Head of caudate nucleus (tissue), 42 donors: ENCODE measurements around the gene OR52D1.

Source experiments
- DNase-seq, 42 donors: peaks; one replicate each; pipeline versions ENCODE4 v3.0.0 to v3.0.0-alpha.2; 2020 to 2021; ENCODE audit warnings: mixed read lengths in 7 of 42
- intact Hi-C: fragments of 100-400 bp; cut with DNase I; formaldehyde crosslinking; loops from one replicate; pipeline ENCODE4 v1.15.0; 2022

OR52D1 gene

DNA sequence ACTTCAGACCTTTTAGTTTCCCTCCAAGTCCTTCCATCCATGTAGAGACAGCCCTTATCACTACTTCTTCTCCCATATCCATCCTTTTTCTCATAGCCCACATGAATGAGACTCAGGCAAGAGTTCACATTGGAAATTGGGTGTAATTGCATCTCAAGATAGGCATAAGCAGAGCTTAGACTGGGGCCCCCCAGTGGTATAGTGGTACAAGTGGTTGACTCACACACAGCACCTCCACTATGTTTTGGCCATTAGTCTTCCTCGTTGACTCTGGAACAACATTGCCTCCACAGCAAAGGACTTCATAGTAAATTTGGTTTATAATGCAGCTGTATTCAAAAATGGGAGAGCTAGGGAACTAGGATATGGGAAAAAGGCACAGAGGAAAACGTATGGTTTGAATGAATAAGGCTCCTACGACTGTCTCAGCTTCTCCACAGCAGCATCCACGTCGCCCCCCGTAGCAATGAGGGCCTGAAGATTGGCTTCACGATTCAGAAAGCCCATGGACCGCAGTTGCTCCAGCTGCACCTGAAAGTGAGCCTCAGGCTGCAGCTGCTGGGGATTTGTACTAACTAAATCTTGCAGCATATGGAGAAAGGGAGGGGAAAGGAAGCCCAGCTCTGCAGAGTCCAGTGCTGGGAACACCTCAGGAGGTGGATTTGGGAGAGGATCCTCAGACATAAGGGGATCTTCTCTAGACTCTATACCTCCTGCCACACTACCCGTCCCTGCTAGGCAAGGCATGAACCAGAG lies 18.9 kb downstream of the OR52D1 start:
- intact Hi-C loops = no loop called here
- DNase-seq = no peak

GRCh38 chr11:5507933-5508305 lies 19.4 kb downstream of the OR52D1 start:
- intact Hi-C loops = no loop called here
- DNase-seq = no peak

DNA sequence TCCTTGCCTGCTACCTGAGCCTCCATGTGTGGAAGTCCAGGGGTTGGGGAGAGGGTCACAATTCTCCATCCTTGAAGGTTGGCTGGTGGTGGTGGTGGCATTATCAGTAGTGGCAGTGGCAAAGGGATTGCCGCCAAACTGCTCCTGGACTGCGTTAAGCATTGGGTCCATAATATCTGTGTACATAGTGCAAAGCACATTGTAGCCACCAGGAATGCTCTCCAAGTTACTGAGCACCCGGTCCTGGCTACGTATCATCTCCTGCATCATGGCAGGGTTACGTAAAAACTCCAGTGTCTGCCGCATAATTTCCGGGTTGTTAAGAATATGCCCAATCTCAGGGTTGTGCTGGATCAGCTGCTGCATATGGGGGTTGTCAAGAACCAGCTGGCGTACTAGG lies 20.1 kb downstream of the OR52D1 start:
- no peak for DNase-seq
- intact Hi-C loops = no loop called here

- intact Hi-C loops = no loop called here
- DNase-seq = no peak
Measured at GRCh38 chr11:5509803-5510202, 21.3 kb downstream of the OR52D1 start, which contains the start of gene UBQLN3. TSS of gene UBQLN3 (minus strand) at chr11:5509957. CDS start at chr11:5509558, 399 bp downstream.

DNA sequence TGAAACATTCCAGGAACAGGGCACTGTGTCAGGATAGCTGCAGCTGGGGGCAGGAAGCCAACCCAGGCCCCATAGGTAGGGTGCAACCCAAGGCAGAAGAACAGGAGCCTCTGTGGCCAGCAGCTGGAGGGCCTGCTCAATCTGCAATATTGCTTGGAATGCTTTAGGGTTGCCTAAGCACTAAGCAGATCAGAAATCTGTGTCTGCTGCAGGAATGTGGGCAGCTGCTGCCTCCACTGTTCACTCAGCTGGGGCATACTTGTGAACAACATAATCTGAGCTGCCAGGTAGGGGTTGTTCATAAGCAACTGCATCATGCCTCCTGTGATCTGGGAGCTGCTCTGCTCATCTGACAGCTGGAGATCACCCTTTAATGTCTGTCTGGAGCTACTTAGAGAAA lies 26.4 kb downstream of the OR52D1 start:
- DNase-seq = peak in 4 of 42 donors; percentile 11 to 37 (median 26)
- intact Hi-C loops = no loop called here

DNA sequence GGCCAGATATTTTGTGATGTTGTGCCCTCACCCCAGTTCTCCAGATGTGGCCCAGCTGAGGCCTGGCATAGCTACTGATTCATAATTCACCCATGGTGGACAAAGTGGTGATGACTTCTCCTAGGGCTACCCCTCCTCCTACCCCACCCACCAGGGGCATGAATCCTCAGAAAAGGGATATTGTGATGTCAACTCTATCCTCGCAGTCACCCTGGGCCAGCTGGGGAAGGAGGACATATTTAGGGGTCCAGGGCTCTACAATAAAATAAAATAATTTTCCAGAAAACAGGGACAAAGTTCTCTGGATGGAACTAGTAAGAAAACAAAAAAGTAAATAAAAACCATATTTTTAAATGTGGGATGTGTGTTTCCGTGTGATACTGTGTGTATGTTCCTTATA lies 28.1 kb downstream of the OR52D1 start, which contains the start of gene UBQLNL:
TSS of gene UBQLNL (minus strand) at position 101 of the 400 bp plus-strand sequence. CDS start 258 bp downstream, outside the sequence.
- no peak for DNase-seq
- intact Hi-C loops = no loop called here

- intact Hi-C loops = no loop called here
- no peak for DNase-seq
Measured at GRCh38 chr11:5521540-5521939, 33.1 kb downstream of the OR52D1 start.

DNA sequence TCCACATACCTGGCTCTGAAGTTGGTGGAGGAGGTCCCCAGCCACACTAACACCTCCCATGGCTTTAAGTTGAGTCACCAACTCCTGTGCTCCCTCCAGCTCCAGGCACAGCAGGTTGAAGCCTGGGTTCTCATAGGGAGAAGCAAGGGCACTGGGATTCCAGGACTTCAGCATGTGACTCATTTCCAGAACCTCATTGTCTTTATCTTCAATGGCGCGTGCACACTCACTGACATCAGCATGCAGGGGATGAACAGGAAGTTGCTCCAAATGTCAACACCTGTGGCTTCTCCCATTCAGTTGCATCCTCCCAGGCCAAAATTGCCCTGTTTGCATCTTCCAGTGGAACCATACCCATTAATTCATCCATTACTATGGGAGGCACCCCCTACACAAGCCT lies 33.8 kb downstream of the OR52D1 start:
- intact Hi-C loops = no loop called here

GRCh38 chr11:5524756-5525155 lies 36.3 kb downstream of the OR52D1 start:
- intact Hi-C loops = no loop called here

More for the DNA sequence above, 33.8 kb downstream of the OR52D1 start:
- DNase-seq = no peak

DNA sequence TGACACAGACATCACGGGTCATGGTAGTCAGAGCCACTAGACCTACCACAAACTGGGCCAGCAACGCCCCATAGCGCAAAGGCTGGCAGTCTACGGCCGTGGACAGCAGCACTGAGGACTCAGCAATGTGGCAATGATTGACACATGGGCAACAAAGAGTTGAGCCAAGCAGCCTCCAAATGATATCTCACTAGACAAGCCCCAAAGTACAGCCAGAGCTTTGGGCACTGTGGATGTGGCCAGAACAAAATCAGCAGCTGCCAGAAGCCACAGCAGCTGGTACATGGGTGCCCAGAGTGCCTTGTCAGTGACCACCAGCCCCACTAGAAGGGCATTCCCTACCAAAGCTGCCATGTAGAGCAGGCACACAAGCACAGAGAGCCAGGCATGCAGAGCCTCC lies 39.2 kb downstream of the OR52D1 start:
- intact Hi-C loops = no loop called here
- no peak for DNase-seq

More at GRCh38 chr11:5524756-5525155, 36.3 kb downstream of the OR52D1 start:
- DNase-seq = no peak

- intact Hi-C loops = no loop called here
- no peak for DNase-seq
Measured at GRCh38 chr11:5528495-5528894, 40.0 kb downstream of the OR52D1 start.

- no peak for DNase-seq
- intact Hi-C loops = no loop called here
Measured at GRCh38 chr11:5531053-5531831, 42.8 kb downstream of the OR52D1 start.

- no peak for DNase-seq
- intact Hi-C loops = no loop called here
Measured at GRCh38 chr11:5534046-5534445, 45.6 kb downstream of the OR52D1 start.

GRCh38 chr11:5536482-5536881 lies 48.0 kb downstream of the OR52D1 start:
- intact Hi-C loops = no loop called here
- no peak for DNase-seq
